ENCODE measurements around the gene CLEC4G.
"Not testable (repeated sequence)": the region's sequence is repeated elsewhere in the genome, so short reads cannot be mapped to it uniquely, and the experiment has no call there.

CLEC4G gene

DNA sequence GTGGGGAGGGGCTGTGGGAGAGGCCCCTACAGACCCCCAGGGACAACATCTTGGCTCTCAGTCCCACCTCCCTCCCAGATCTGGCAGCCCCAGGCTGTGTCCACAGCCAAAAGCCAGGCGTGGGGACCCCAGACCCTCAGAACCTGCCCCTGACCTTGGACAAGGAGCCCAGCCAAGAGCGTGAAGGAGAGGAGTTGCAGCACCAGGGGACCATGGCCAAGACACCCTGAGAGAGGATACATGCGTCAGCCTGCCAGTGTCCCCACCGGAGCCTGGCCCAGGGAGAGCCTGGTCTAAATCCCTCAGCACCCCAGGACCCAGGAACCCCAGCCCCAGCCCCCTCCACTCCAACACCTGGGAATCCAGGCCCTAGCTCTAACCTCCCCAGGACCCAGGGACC, 14.4 kb upstream of the CLEC4G start:
- not testable (repeated sequence) for DNase-seq

DNA sequence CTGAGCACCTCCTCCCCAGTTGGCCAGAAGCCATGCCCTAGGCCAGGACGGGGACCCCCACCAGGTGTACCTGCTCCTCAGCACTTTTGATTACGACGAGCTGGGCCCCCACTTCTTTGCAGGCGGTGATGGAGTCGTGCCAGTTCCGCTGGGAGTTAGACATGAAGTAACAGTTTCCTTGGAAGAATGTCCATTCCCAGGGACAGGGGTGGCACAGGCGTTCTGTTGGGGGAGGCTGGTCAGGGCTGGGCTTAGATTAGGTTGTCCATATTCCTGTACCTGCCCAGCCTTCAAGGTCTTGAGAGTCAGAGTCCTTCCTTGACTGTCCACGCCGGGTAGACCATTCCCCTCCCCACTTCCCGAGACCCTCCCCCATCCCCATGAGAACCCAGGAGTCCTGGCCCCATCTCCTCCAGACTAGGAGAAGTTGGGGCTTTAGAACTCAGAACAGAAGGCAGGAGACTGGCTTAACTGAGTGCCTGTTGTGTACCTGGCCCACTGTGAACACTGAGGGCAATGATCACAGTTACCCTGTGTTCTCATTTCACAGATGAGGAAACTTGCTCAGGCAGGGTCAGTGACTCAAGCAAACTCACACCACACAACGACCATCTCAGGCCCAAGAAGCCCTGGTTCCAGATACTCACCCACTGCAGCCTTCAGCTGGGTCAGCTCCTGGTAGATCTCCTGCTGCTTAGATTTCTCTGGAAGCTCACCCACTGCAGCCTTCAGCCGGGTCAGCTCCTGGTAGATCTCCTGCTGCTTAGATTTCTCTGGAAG, 13.2 kb upstream of the CLEC4G start:
- DNase-seq, result no peak

DNA sequence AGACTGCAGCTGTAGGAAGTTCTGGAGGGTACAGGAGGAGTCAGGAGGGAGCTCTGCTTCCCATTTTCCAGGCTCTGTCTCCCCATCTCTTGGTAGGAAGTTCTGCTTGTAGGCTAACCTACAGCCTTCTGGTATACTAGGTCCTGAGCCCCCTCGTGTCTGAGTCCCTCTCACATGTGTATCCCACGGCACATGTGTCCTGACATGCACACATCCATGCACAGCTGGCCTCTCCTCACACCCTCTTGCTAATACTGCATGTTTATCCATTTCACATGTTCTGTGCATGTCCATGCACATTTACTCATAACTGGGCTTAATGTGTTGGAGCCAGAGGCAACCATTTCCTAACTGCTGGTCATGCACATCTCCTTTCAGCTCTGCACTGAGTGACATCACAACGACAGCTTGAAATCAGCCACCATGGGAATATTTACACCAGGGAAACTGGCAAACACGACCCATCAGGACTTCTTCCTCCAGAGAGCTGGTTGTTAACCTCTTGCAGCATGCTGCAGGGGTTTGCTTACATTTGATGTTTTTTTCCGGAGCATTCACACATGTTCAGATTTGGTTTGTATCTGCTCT, 12.4 kb upstream of the CLEC4G start:
- no peak for DNase-seq

DNA sequence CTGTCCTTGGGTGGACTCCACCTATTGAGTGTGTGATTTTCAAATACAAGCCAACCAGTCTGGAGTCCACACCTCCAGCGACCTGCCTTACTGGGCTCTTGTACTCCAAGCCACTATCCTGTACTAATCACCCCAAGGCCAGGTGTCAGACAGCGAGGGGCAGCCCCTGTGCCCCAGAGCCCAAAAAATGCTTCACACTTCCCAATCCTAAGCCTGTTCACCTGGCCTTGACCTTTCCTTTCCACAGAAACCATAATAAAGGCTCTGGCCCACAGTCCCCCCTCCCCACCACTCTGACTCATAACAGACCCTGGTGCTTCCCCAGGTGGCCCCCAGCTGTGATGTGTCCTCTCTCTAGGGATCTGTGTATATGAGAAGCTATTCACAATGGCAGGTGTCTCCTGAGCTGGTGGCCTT, 11.5 kb upstream of the CLEC4G start:
- DNase-seq, result no peak

DNA sequence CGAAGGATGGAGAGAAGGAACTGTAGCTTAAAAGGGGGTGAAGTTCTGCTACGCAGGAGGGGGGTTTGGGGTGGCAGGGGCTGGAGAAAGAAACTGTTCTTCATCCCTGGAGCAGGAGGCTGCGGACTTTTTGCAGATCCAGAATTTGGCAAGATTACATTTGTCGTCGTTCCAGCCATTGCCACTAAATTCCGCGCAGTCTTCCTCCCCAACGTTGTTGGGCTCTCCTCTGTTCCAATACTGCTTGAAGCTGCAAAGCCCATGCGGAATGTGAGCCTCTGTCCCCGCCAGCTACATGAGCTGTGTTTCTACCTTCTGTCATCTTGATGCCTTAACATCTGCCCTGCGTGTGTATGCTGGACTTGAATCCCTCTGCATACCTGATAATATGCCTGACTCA, 11.1 kb upstream of the CLEC4G start:
- no peak for DNase-seq

DNA sequence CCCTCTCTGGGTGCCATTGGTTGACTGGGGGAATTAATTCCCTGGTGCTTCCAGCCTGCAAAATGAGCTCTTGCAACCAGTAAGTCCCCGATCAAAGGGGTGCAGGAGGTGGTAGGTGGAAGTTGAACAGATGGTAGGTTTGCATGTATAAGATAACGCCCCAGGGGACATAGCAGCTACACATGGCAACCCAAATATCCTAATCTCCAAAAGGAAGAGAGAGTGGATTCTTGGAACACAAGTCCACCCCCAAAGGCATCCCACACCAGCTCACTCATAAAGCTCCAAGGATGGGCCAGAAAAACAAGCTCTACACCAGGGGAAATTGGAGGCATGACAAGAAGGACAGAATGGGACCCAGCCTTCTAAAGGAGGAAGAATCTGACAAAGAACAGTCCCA, 10.7 kb upstream of the CLEC4G start:
- DNase-seq, result no peak

DNA sequence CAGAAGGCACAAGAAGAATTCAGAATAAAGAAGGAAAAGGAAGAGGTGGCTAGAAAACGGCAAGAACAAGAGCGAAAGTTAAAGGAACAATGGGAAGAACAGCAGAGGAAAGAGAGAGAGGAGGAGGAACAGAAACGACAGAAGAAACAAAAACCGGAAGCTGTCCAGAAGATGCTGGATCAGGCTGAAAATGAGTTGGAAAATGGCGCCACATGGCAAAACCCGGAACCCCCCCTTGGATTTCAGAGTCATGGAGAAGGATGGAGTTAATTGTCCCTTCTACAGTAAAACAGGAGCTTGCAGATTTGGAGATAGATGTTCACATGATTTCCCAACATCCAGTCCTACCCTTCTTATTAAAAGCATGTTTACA, 8.8 kb upstream of the CLEC4G start:
- DNase-seq, result no peak

DNA sequence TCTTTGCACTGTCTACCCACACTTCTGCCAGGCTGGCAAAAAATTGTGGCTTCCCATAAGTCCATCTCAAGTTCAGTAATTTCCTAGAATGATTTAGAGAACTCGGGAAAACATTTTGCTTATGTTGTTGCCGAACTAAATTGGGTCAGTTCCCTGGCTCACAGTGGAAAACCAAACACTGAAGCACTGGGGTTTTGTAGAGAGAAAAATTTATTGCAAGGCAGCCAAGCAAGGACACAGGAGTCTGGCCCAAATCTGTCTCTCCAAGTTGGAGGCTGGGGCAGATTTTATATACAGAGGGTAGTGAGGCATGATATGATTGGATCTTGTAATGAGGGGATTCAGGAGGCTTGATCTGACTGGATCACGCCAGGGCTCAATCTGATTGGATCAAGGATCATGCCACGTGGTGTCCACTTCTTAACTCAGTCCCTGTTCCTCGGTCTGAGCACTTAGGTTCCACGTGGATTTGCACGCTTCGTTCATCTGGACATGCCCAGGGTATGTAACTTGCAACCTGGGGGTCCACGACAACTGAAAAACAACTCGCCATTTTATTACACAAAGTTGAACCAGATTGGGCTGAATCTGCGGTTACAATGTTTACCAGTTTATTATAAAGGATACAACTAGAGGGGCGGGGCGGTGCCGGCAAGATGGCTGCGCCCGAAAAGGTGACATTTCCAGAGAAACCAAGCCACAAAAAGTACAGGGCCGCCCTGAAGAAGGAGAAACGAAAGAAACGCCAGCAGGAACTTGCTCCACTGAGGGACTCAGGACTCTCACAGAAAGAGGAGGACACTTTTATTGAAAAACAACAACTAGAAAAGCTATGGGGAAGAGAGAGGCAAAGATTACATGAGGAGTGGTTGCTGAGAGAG, 8.1 kb upstream of the CLEC4G start:
- DNase-seq, result no peak

DNA sequence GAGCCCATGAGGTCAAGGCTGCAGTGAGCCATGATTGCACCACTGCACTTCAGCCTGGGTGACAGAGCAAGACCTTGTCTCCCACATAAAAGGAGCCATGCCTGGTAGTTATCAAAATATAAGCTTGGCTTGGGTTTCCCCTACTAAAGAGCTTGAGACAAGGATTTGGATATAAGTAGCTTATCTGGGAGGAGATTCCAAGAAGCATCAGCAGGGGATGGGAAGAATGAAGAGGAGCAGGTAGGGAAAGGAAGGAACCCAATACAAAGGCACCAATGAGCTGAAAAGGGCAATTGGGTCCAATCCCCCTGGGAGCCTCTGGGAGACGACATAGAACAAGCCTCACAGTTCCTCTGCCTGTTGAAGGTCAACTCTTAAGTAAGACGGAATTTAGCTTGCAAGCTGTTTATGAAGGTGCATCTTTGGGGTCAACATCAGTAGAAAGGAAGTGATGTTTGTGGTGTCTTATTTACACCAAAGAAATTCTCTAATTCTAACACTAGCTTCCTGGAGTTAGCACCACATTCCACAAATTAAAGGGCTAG, 7.4 kb upstream of the CLEC4G start:
- no peak for DNase-seq

DNA sequence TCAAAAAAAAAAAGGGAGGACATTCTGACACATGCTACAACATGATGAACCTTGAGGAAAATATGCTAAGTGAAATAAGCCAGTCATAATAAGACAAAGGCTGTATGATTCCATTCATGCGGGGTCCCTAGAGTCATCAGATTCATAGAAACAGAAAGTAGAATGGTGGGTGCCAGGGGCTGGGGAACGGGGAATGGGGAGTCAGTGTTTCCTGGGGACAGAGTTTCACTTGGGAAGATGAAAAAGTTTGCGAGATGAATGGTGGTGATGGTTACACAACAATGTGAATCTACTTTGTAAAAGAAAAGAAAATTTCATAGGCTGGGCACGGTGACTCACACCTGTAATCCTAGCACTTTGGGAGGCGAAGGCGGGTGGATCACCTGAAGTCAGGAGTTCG, 6.1 kb upstream of the CLEC4G start:
- peak; percentile 13 for DNase-seq

DNA sequence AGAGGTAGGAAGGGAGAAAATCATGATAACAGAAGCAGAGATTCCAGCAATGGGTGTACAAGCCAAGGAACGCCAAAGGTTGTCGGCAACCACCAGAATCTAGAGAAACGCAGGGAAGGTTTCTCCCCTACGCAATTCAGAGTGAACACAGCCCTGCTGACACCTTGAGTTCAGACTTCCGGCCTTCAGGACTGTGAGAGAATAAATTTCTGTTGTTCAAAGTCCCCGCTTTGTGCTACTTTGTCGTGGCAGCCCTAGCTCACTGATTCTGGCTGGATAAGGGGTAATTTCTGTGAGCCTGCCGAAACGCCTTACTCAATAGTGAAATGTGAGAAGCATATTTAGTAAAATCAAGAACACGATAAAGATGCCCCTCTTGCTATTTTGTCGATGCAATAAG, 5.3 kb upstream of the CLEC4G start:
- DNase-seq, result no peak

DNA sequence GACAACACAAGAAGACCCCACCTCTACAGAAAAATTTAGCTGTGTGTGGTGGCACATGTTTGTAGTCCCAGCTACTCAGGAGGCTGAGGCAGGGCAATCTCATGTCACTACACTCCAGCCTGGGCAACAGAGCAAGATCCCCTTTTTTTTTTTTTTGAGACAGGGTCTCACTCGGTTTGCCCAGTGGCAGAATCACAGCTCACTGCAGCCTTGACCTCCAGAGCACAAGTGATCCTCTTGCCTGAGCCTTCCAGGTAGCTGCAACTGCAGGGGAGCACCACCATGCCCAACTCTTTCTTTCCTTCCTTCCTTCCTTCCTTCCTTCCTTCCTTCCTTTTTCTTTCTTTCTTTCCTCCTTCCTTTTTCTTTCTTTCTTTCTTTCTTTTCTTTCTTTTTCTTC, 4.2 kb upstream of the CLEC4G start:
- DNase-seq, result no peak

DNA sequence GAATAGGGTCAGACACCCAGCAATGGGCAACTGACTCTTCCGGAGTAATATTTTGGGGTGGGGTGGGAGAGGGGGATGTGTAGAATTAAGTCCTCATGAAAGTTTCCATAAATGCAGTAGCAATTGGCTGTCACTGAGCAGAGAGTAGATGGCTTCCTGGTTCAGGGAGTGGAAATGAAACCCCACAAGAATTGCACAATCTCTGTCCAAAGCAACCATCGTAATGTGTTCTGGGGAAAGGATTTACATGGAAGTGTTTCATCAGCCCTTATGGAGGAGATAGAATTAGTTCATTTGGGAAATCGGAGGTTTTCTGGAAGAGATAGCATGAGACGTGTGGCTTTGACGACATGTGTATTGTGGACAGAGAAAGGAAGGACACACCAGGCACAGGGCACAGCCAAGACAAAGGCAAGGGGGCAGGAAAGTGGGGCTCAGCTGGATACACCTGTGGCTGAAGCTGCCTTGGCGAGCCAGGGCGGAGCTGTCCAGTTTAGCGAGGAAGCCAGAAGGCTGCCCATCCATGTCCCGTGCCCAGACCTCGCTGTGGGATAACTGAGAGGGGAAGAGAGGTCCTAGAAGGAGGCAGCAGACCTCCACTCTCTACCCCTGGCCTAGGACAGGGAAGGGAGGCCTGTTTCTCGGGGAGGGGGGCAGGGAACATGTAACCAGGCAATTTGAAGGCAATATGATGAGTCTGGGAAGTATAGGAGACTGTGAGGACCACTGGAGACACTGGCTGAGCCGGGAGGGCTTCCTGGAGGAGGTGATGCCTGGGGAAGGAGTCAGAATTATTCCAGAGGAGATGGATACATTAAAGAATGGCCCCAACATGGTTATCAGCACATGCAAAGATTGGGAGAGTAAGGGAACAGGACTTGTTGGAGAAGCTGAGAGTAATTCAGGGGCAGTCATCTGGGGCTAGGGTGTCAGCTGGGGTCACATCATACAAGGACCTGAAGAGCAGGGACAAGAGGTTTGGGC, 2.6 kb upstream of the CLEC4G start:
- no peak for DNase-seq

DNA sequence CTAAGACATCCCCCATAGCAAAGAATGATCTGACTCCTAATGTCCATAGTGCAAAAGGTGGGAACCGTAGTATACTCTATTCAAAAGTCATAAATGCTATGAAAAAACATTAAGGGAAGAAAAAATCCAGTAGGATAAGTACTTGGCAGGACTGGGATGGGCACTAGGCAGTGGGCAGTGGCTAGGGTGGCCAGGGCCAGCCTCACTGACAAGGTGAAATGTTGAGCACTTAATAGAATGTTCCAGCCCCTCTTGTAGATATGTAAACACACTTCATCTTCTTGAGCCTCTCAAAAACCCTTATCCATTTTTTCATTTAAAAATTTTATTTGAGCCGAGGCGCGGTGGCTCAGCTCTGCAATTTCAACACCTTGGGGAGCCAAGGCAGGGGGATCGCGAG, 1.5 kb upstream of the CLEC4G start:
- no peak for DNase-seq

DNA sequence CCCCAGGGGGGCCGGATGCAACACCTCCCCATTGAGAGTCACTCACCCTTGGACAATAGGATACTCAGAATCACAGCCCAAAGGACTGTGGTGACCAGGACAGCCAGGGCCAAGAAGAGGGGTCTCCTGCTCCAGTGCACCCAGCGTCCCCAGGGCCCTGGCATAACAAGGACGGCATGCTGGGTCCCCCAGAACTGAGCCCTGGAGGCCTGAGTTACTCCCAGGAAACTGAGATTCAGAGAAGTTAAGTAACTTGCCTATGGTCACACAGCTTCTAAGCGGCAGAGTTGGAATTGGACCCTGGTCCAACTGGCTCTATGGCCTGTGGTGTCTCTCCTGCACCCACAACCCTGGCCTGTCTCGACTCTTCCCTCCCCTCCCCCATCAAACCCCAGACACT, 295 bp downstream of the CLEC4G start:
- no peak for DNase-seq

DNA sequence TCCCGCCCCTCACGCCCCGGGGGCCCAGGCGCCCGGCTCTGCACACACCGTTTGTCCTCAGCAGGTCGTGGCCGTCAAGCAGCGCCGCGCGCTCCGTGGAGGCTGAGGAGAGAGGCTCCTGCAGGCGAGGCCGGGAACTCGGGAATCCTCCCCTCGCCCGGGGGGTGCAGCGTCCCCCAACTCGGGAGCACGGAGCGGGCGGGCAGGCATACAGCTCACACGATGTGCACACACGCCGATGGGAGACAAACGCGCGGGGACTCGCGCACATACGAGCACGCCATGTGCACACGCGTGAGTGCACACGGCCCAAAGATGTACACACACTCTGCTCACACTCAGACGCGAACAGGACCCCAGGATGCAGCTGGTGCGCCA, 703 bp downstream of the CLEC4G start:
- DNase-seq, result no peak

DNA sequence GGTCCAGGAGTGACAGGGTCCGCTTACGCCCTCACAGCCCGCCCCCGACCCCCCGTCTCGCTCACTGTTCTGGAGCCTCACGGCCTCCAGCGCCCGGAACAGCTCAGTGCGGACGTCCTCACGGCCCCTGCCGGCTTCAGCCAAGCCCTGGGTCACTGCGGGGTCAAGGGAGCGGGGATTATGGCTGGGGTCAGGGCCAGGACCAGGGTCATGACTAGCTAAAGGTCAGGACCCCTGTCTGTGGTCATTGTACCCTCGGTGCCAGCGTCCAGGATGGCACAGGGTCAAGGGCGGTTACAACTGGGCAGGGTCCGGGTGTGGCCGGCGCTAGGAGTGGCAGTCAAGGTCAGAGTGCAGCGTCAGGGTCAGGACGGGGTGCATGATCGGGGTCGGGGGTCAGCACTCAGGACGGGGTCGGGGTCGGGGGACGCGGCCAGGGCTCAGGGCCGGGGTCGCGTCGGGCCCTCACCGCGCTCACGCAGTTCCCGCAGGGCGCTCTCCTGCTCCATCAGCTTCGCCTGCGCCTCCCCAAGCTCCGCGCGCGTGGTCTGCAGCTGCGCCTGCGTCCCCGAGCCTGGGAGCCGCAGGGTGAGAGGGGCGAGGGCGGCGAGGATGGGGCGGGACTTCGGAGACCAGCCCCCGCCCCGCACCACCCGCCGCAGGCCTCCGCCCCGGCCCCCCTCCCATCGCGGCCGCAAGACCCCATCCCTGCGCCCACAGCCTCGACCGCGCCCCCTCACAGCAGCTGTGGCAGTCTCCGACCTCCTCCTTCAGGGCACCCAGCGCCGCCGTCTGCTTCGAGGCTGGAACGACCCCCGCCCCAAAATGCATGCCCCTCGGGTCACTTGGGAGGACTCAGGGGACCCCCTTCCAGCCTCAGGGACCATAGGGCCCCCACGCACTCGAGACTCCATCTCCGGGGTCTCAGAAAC, 1.4 kb downstream of the CLEC4G start:
- DNase-seq, result no peak

DNA sequence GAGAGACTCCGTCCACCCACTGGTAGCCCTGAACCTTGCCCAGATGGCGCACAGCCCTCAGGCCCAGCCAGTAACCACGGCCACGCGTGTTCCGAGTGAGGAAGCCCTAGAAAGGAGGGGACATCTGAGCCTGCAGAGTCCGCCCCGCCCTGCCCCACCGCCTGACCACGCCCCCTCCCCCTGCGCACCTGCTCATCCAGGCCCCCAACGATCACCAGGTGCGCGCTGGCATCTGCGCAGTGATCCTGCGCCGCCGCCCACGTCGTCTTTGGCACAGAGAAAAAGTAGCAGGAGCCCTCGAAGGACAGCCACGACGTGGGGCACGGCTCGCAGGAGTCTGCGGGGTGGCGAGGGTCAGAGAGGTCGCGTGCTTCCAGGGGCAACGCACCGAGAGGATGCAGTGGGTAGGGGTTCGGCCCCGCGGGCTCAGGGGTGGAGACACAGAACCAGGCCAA, 2.1 kb downstream of the CLEC4G start:
- DNase-seq, result no peak

DNA sequence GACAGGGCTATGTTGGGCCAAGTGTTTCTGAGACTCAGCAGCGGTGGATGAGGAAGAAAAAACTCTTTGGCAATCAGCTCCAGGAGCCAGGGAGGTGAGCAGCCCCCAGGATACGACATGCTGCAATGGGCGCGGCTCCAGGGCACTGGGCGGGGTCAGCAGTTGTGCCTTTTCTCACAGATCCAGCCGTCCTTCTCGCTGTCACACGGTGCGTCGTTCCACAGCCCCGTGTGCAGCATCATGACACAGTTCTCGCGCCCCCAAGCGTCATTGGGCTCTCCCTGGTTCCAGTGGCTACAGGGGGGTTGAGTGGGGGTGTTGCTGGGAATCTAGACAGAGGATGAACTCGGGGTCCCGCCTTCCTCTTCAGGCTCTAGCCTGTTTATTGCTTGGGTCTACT, 2.7 kb downstream of the CLEC4G start:
- DNase-seq, result no peak

DNA sequence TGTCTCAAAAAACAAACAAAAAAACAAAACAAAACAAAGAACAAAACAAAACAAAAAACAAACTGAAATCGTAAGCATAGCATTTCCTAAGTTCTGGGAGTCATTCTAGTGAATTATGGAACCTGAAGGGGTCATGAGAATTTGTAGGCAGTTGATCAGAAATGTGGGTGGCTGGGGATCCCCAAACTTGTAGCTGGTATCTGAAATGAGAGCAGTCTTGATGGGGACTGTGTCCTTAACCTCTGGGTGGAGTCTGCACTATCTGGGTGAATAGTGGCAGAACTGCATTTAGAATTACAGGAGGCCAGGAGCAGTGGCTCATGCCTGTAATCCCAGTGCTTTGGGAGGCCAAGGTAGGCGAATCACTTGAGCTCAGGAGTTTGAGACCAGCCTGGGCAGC, 6.1 kb downstream of the CLEC4G start:
- DNase-seq, result no peak

DNA sequence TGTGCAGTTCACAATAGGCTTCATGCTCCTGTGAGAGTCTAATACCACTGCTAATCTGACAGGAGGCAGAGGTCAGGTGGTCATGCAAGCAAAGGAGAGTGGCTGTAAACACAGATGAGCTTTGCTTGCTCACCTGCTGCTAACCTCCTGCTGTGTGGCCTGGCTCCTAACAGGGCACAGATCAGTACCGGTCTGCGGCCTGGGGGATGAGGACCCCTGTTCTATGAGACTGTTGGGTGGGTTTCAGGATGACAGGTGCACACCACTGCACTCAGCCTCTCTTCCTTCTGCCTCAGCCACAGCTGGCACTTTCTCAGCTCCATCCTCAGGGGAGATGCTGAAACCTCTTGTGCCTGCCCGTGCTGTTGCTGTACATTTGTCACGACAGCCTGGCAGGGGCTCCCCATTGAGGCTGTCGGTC, 9.7 kb downstream of the CLEC4G start:
- no peak for DNase-seq
